OCI-LY7 (cell line): ENCODE results near the gene CEPT1.

Experiments
- CTCF ChIP-seq: fragments of 200-600 bp; sonication (generic); conservative IDR thresholded peaks from 2 replicates; pipeline ENCODE4 v1.5.1; 2014; ENCODE audit warnings: mild to moderate bottlenecking, antibody characterized with exemption, low read length, moderate library complexity, mixed read lengths
- EZH2phosphoT487 ChIP-seq: fragments of 200-600 bp; sonication (generic); IDR thresholded peaks from 2 replicates; pipeline ENCODE4 v1.6.1; 2018; ENCODE audit warnings: low read depth, borderline replicate concordance, mild to moderate bottlenecking, mixed run types, antibody characterized with exemption, low read length, moderate library complexity, mixed read lengths

- no peak for TF ChIP-seq CTCF
- no peak for TF ChIP-seq EZH2phosphoT487
These were observed 8.4 kb downstream of the CEPT1 start for GRCh38 chr1:111148376-111148881.
